HG03280 (cell line): ENCODE data around the gene KCNJ12.
"Not testable (repeated sequence)": the region's sequence is repeated elsewhere in the genome, so short reads cannot be mapped to it uniquely, and the experiment has no call there.

ENCODE experiments used
- ATAC-seq: cut with Tn5 transposase; IDR thresholded peaks from one replicate; pipeline ENCODE4 v1.9.1; 2021; ENCODE audit warnings: mild to moderate bottlenecking, moderate library complexity; ENCODE audit not compliant: unreplicated experiment

The KCNJ12 gene

GRCh38 chr17:21376081-21376758, at the start of gene KCNJ12:
Gene KCNJ12, plus strand, starts transcription at chr17:21376357. Its CDS starts 38,986 bp downstream, at chr17:21415343.
- ATAC-seq, result no peak

- ATAC-seq, result not testable (repeated sequence)
Measured at GRCh38 chr17:21327921-21328320, 48.2 kb upstream of the KCNJ12 start.

DNA sequence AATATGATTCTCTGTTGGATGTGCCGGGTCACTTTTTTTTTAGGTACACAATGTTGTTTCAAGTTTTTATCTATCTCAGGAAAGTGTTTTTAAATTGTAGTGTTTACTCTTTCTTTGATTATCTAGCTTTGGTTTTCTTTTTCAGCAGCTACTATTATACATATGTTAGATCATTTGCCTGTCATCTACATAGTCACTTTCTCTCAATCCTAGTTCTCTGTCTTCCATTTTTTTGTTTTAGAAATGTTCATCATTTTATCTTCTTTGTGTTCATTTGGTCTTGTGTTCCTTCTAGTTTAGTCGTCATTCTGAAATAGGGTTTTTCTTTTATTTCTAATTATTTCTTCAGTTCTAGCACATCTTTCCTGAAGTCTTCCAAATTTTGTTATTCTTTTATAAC, 47.4 kb upstream of the KCNJ12 start:
- not testable (repeated sequence) for ATAC-seq

- ATAC-seq, result no peak
Measured at GRCh38 chr17:21330436-21331160, 45.6 kb upstream of the KCNJ12 start.

GRCh38 chr17:21336541-21337294, 39.4 kb upstream of the KCNJ12 start:
- ATAC-seq, result not testable (repeated sequence)

GRCh38 chr17:21337981-21338625, 38.1 kb upstream of the KCNJ12 start:
- not testable (repeated sequence) for ATAC-seq

DNA sequence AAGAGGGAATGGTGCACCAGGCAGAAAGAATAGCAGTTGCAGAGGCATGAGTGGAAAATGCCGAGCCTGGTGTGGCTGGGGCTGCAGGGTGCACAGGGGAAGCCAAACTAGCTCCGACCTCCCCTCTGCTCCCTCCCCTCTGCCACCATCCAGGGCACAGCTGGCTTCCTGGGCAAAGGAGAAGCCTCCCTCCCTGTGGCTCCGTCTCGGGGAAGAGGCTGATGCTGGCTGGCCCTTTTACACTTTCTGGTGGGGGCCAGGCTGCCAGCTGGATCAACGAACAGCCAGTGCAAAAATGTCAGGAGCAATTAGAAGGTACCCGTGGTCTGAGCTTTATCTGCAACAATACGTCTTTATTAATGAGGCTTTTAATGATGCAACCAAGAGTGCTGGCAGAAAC, 37.1 kb upstream of the KCNJ12 start:
- ATAC-seq, result no peak

- not testable (repeated sequence) for ATAC-seq
Measured at GRCh38 chr17:21339571-21339970, 36.6 kb upstream of the KCNJ12 start.

GRCh38 chr17:21340407-21340806, 35.8 kb upstream of the KCNJ12 start:
- not testable (repeated sequence) for ATAC-seq

- ATAC-seq, result not testable (repeated sequence)
Measured at GRCh38 chr17:21341279-21341678, 34.9 kb upstream of the KCNJ12 start.

- not testable (repeated sequence) for ATAC-seq
Measured at GRCh38 chr17:21341925-21342540, 34.1 kb upstream of the KCNJ12 start.

DNA sequence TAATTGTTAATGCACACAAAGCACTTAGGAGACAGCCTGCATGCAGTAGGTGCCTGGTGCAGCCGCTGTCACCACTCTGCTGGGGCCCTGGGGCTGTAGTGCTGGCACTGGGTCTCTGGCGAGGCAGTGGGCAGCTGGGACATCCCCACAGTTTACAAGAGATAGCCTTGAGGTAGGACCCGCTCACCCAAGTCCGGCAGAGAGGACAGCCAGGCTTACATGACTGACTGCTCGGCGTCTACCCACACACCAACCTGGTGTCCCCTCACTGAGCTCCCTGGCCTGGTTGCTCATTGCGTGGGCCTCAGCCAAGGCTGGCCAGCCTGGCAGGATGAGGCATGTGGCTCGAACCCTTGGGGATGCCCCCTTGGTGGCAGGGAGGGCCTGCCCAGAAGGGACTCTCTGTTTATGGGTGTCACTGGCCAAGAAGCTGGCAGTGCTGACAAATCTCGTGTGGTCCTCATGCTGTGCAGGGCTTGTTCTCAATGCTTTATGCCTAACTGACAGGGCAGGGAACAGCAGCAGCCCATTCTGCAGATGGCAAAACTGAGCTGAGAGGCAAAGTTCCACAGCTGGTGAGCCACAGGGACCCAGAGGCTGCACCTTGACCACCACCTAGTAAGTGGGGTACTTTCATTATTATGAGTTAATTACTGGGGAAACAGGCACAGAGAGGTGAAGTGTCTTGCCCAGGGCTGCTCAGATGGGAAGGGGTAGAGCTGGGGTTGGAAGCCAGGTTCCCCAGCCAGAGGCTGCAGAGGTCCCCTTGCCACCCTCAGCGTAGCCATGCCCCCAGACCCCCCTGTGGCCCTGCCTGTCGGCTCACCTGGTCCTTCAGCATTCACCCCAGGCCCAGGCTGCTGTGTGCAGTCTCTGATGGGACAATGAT, 32.9 kb upstream of the KCNJ12 start:
- ATAC-seq, result not testable (repeated sequence)

DNA sequence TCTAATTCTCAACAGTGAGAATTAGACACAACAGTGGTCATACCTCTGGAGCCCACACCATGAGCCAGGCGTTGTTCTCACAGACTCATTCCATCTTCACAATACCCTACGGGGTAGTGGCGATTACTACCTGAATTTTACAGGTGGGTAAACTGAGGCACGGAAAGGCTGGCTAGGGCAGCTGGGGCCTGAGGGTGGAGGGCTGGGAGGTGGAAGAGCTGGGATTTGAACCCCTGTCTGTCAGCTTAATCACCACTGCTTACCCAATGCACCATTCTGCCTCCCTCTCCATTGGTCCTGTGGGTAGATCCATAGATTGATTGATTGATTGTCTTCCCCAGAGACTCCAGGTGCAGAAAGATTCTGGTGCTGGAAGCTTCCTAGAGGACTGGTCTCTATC, 31.4 kb upstream of the KCNJ12 start:
- not testable (repeated sequence) for ATAC-seq

DNA sequence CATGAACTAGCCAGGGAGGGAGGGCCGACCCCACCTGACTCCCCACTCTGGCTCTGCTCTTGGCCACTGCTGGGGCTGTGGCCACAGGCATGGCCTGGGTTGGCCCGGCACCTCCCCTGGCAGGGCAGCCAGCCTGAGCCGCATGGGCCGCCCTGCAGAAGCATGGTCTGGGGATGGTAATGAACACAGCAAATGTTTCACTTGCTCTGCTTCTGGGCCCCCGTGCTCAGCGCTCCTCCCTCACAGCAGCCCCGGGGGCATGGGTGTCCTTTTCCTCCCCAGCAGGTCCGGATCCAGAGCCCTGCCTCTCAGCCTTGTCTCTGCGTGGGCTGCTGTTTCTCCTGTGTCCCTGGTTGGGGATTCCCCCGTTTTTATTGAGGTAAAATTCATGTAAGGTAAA, 30.9 kb upstream of the KCNJ12 start:
- no peak for ATAC-seq

DNA sequence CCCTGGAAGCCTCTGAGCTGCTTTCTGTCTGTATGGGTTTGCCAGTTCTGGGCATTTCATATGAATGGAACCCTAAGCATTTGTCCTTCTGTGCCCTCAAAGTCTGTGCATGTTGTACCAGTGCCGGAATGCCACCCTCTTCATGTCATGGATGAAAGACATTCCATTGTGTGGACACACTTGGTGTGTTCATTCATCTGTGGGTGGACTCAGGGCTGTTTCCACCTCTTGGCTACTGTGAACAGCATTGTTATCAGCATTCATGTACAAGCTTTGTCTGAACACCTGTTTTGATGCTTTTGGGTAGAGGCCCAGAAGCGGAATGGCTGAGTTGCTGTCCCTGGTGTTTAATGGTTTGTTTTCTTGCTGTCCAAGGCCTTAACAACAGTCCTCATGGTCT, 30.1 kb upstream of the KCNJ12 start:
- ATAC-seq, result not testable (repeated sequence)

- not testable (repeated sequence) for ATAC-seq
Measured at GRCh38 chr17:21346651-21347250, 29.4 kb upstream of the KCNJ12 start.

DNA sequence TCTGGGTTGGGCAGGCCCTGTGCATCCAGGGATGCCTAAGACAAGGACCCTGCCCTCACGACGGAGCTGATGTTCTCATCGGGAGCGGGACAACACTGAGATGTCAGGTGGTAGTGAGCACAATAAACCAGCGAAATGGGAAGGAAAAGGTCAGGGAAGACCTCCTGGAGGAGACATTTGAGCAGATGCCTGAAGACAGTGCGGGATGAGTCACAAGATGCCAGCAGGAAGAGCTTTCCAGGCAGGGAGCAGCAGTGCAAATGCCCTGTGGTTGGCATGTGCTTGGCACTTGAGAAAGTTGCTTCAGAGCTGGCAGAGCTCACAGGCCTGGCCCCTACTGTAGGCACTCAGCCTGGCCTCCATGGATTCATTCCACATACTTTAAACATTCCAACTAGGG, 28.5 kb upstream of the KCNJ12 start:
- not testable (repeated sequence) for ATAC-seq

GRCh38 chr17:21348081-21348925, 27.9 kb upstream of the KCNJ12 start:
- peak; percentile 44 for ATAC-seq
